ENCODE measurements around the gene ZNRF2. TPM values are rescaled to one million over a fixed set of nuclear protein-coding genes. Genes with fewer than 3 reads are reported as not detected.
A peak's percentile ranks its signal among the peaks of the same experiment; 100 is the strongest.

The ZNRF2 gene
- total and polyA plus RNA-seq, 10 of the 15 experiments (the other 5 are each of a cell fraction or from before 2014, with no cell fraction given) = 1.2 to 20.4 (median 9.5) TPM

DNA sequence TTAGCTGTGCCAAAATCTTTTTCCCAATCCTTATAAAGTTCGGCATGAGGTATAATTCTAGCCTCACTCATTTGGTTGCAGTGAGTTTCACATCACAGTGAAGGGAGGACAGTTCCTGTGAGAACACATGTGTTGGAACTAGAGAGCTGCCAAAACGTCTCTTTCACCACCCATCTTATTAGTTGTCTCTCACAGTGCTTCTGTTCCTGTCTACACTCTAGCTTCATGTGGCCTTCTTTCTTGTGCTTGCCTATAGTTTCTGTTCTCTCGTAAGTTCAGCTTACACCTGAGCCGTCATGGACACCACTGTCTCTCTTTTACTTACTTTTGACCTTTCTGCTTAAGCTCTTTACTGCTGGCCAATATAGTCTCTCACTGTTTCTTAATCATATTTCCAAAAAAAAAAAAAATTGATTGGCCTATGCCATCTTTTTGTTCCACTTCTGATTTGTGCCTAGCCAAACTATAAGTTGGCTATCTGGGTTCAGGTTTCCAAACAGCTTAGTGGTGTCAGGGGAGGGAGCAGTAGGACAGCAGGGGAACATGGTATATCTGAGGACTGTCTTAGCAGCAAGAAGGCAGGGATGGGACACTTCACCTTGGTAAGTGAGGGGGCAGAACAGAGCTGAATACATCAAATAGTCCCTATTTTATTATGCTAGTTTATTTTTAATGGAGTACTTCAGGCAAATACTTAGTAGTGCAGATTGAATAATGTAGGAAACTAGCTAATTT is 38.0 kb downstream of the ZNRF2 start:
- peak; percentile 74 for DNase-seq (ENCODE audit: low read depth, low spot score)
- Histone ChIP-seq H3K27ac (ENCODE audit: control insufficient read depth, insufficient read depth) (peak overlapping the region; percentile 87), H3K4me1 (ENCODE audit: control insufficient read depth, insufficient read depth, low read length) (peaks cover 18% of the 10 kb centered on the region), H3K27me3 (replicated peaks in 1 of 2; ENCODE audit: control insufficient read depth in 2 of 2, insufficient read depth in 2 of 2, low read length in 1 of 2) (no peaks in the 10 kb centered on the region), H3K4me3 (peak overlapping the region; percentile 57), H4K20me1 (ENCODE audit: control insufficient read depth, insufficient read depth) (no peaks in the 10 kb centered on the region), H3K79me2 (ENCODE audit: control insufficient read depth, insufficient read depth, low read length) (peaks cover 35% of the 10 kb centered on the region), H2AFZ (ENCODE audit: control insufficient read depth, low read depth, low read length) (peak overlapping the region; percentile 20; the same call in 1 of the 2 replicates), H3K9ac (ENCODE audit: control insufficient read depth, insufficient read depth, low read length) (peak overlapping the region; percentile 59), H3K4me2 (ENCODE audit: control insufficient read depth, insufficient read depth) (peak overlapping the region; percentile 89), H3K9me3 (replicated peaks; ENCODE audit: control insufficient read depth, insufficient read depth, low read length) (peaks cover 3% of the 10 kb centered on the region; the same call in 2 of the 3 replicates), H3K36me3 (ENCODE audit: control insufficient read depth in 2 of 2, insufficient read depth in 2 of 2, low read length in 1 of 2) (no peaks in the 10 kb centered on the region)
- intact Hi-C loops (cut with micrococcal nuclease; ENCODE audit: unreplicated experiment) (loop anchor here (2.0 to 5.0 kb wide), 3 partner anchors 26 to 125 kb away; partner anchors contain the start of gene ZNRF2), in situ Hi-C loops (cut with MboI) (no loop called here)
- WGBS (ENCODE audit: insufficient coverage, insufficient replicate concordance, low lambda C conversion rate, missing lambda C conversion rate) = 0% methylated on average over 4 of the region's 4 CpGs
- ChIA-PET RAD21 (ENCODE audit: unreplicated experiment) (interaction anchor here (0.7 to 3.8 kb wide), 26 partner anchors 9 to 242 kb away, joined by 3 to 59 read pairs (median 5); no protein-coding TSS in a partner anchor), CTCF (interaction anchor here (0.9 to 2.6 kb wide), 19 partner anchors 8 to 159 kb away, joined by 3 to 57 read pairs (median 5); partner anchors contain the start of gene NOD1), SMC1A (ENCODE audit: uncharacterized antibody, unreplicated experiment) (interaction anchor here (0.7 to 12.8 kb wide), 31 partner anchors 9 to 251 kb away, joined by 3 to 181 read pairs (median 5); partner anchors contain the start of gene NOD1), POLR2A (interaction anchor here (0.6 to 2.7 kb wide), 15 partner anchors 9 to 183 kb away, joined by 3 to 19 read pairs (median 5); no protein-coding TSS in a partner anchor)
- no TSS peak for BruUV-seq (replicated peaks)
- FAIRE-seq = peak; percentile 90
- peak; percentile 90 for ATAC-seq
- TF ChIP-seq BRCA1 (IDR thresholded peaks at IDR 0.05; ENCODE audit: low read depth, low read length) (no peak), SRF (IDR thresholded peaks at IDR 0.05; ENCODE audit: low read depth in 2 of 2, low read length in 2 of 2) (no peak), SMAD5 (IDR thresholded peaks at IDR 0.05; ENCODE audit: low read depth) (no peak), SP1 (IDR thresholded peaks at IDR 0.05; ENCODE audit: low read depth, low read length) (no peak), IKZF2 (IDR thresholded peaks at IDR 0.05) (peak; percentile 11 to 31; a peak in 2 of 4 replicates), EGR1 (IDR thresholded peaks at IDR 0.05; ENCODE audit: borderline replicate concordance in 1 of 2, low read depth in 2 of 2, low read length in 2 of 2) (no peak), CUX1 (IDR thresholded peaks at IDR 0.05; ENCODE audit: insufficient replicate concordance, low read depth, low read length) (no peak), POLR2A (IDR thresholded peaks at IDR 0.05; ENCODE audit: low read depth, low read length) (peak; percentile 26; the same call in 1 of the 2 replicates), MTA3 (IDR thresholded peaks at IDR 0.05; ENCODE audit: borderline replicate concordance, low read length) (peak; percentile 55; the same call in 1 of the 2 replicates), NKRF (conservative IDR thresholded peaks at IDR 0.05) (0 out of 2 replicates have a peak, but pooled peaks have one; percentile 6), ZZZ3 (IDR thresholded peaks at IDR 0.05; ENCODE audit: control insufficient read depth, insufficient read length, low read depth) (no peak), ZNF274 (IDR thresholded peaks at IDR 0.05; ENCODE audit: insufficient read depth, insufficient read length) (no peak), SMAD1 (IDR thresholded peaks at IDR 0.05; ENCODE audit: low read depth, partially characterized antibody) (peak; percentile 24)
- TF ChIP-seq, protein P1, sequence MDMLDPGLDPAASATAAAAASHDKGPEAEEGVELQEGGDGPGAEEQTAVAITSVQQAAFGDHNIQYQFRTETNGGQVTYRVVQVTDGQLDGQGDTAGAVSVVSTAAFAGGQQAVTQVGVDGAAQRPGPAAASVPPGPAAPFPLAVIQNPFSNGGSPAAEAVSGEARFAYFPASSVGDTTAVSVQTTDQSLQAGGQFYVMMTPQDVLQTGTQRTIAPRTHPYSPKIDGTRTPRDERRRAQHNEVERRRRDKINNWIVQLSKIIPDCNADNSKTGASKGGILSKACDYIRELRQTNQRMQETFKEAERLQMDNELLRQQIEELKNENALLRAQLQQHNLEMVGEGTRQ (IDR thresholded peaks at IDR 0.05; ENCODE audit: borderline replicate concordance, low read depth, low read length) = no peak

All from GM12878 (cell line).